GM12875 (cell line): ENCODE measurements around the gene BMAL1.

Source experiments
- H3K4me3 ChIP-seq: one replicate; pipeline ENCODE4 v1.5.1; 2011; ENCODE audit warnings: low read depth, low read length, control low read depth
- TF ChIP-seq, protein P1 (sequence below): IDR thresholded peaks from 2 replicates; pipeline ENCODE4 v1.5.1; 2011; ENCODE audit warnings: low read depth, mild to moderate bottlenecking, control low read depth, inconsistent platforms, low read length, moderate library complexity, borderline replicate concordance; ENCODE audit not compliant: insufficient read depth

Gene BMAL1

DNA sequence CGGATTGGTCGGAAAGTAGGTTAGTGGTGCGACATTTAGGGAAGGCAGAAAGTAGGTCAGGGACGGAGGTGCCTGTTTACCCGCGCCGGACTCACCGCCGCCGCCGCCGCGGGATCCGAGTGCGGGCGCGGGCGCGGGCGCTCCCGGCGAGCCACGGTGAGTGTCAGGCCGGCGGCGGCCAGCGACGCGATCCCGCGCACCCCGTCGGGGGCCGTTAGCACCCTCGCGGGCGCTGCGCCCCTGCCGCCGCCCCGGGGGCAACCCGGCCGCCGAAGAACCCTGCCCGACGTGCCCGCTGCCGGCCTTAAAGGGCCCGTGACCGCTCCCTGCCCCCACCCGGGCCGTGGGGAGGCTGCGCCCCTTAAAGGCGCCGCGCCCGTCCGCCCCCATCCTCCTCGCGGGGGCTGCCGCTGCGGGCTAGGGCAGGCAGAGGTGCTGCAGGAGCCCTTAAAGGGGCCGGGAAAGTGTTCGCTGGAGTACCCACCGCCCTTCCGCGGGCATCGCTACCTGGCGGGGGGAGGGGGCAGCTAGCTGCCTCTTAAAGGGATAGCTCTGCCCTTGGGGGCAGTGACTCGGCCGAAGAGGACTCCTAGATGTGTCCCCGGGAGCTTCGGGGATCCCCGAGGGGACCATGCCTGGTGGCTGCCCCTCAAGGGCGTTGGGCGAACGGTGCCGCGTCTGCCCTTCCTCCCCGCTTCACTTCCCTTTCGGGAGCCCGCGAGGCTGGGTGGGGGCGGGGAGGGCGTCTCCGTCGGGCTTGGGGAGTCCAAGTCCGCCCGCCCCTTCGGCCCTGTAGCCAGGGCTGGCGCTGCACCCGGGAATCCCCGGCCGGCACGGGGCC lies at the start of gene BMAL1:
TSS of gene BMAL1 (plus strand) at position 23 of the 841 bp plus-strand sequence. CDS start 76,519 bp downstream, outside the sequence.
- H3K4me3 ChIP-seq = peak within 1 kb of the TSS; percentile 94
- TF ChIP-seq, protein P1, sequence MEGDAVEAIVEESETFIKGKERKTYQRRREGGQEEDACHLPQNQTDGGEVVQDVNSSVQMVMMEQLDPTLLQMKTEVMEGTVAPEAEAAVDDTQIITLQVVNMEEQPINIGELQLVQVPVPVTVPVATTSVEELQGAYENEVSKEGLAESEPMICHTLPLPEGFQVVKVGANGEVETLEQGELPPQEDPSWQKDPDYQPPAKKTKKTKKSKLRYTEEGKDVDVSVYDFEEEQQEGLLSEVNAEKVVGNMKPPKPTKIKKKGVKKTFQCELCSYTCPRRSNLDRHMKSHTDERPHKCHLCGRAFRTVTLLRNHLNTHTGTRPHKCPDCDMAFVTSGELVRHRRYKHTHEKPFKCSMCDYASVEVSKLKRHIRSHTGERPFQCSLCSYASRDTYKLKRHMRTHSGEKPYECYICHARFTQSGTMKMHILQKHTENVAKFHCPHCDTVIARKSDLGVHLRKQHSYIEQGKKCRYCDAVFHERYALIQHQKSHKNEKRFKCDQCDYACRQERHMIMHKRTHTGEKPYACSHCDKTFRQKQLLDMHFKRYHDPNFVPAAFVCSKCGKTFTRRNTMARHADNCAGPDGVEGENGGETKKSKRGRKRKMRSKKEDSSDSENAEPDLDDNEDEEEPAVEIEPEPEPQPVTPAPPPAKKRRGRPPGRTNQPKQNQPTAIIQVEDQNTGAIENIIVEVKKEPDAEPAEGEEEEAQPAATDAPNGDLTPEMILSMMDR = no peak

DNA sequence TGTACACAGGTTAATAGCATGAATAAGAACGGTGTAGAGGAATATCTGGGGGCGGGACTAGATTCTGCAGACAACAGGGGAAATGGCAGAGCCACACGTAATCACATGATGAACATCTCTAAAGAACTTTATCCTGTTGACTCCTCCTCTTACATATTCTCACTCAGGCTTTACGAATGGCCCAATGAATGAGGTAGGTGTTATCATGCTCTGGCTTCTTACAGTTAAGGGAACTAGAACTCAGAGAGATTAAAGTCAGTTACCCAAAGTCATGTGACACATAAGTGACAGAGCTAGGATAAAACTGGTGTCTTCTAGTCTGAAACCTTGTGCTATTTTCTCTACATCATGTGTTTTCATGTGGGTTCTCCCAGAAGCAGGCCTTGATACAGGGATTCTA lies 49.0 kb upstream of the BMAL1 start:
- no peak overlapping the region for H3K4me3 ChIP-seq
- TF ChIP-seq, protein P1 = no peak

DNA sequence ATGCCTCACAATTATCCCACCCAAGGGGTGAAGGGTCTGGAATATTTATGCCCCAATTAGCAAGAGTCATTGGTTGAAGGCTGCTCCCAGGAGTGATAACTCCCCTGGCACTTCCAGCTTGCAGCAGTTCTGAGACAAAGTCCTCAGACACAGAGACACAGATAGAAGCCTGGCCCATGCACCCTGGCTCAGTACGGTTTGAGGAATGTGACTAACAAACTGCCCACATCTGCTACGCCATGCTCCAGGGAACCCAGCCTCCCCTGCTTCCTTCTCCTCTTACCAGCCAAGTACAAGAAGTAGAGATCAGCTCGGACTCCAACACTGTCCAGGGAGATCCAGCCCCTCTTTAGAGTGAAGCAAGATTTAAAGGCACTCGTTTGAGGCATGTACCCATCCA lies 48.5 kb upstream of the BMAL1 start:
- TF ChIP-seq, protein P1 = no peak
- H3K4me3 ChIP-seq = no peak overlapping the region

DNA sequence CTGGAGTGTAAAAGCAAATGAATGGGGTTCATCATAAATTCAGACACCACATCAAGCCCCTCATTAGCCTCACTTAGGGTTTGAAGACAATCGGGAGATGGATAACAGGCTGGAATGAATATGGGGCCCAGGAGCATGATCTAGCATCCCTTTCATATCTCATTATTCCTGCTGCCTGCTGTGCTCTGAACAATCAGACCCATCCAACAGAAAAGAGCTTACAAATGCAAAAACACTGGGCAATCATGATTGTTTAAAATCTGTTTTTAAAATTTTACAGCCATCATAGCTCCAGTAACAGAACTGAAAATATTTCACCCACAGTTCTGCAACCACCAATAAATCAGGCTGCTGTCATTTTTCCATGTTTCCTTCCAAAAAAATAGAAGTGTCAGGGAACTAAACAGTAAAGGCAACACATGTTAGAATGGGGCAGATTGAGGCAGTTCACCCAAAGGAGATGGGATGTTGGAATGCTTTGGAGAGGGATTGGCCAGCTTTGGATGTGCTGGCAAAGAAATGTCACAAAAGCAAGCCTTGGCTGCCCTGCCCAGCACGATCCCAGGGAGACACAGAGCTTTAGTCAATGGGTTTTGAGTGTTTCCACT lies 47.8 kb upstream of the BMAL1 start:
- TF ChIP-seq, protein P1 = no peak
- no peak overlapping the region for H3K4me3 ChIP-seq

DNA sequence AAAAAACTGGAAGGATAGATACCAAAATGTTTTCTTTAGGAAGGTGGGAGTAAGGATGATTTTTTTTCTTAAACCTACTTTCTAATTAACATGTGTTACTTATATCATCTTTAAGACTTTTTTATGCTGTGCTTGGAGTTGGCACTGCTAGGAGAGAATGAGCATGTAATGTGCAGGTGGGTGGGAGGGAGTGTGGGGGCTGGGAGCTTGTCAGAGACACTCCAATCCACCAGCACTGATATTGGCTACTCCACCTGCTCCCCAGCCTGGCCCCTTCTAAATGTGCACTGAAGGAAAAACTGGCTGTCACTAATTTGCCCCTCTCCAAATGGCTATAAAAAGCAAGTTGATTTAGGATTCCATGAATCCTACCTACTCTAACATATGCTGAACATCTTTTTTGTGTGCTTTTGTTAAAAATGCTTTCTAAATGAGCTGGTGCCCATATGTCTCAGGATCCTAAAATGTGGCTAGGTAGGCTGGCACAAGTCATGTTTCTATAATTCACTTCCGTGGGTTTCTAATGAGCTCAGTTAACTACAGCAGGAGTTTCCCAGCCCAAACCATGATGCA lies 44.3 kb upstream of the BMAL1 start:
- TF ChIP-seq, protein P1 = no peak
- H3K4me3 ChIP-seq = no peak overlapping the region

DNA sequence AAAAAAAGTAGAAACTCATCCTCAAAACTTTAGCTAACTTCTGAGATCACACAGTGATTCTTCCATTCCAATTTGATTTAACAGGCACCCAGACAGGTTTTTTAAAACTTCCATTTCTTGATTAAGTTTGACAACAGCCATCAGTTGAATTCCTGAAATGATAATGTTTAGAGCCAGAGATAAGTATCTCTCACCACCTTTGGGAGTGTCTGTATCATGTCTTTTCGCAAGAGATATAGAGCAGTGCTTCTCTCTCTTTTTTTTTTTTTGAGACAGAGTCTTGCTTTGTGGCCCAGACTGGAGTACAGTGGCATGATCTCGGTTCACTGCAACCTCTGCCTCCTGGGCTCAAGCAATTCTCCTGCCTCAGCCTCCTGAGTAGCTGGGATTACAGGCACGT lies 41.7 kb upstream of the BMAL1 start:
- TF ChIP-seq, protein P1 = no peak
- no peak overlapping the region for H3K4me3 ChIP-seq
